ENCODE measurements around the gene E4F1. TPM values are rescaled to one million over a fixed set of nuclear protein-coding genes. Genes with fewer than 3 reads are reported as not detected.

The E4F1 gene
- total and polyA plus RNA-seq, 9 of the 15 experiments (the other 6 are each of a cell fraction or from before 2014, with no cell fraction given) = 0.48 to 94.9 (median 20.4) TPM

GRCh38 chr16:2214719-2214968, 8.7 kb upstream of the E4F1 start, which contains the start of gene PGP (continued):
- TF ChIP-seq, protein P1, sequence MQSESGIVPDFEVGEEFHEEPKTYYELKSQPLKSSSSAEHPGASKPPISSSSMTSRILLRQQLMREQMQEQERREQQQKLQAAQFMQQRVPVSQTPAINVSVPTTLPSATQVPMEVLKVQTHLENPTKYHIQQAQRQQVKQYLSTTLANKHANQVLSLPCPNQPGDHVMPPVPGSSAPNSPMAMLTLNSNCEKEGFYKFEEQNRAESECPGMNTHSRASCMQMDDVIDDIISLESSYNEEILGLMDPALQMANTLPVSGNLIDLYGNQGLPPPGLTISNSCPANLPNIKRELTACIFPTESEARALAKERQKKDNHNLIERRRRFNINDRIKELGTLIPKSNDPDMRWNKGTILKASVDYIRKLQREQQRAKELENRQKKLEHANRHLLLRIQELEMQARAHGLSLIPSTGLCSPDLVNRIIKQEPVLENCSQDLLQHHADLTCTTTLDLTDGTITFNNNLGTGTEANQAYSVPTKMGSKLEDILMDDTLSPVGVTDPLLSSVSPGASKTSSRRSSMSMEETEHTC (IDR thresholded peaks at IDR 0.05) = no peak
- TF ChIP-seq HMG20B (CRISPR knock-in tag; IDR thresholded peaks at IDR 0.05) (no peak), CBX5 (IDR thresholded peaks at IDR 0.05; ENCODE audit: borderline replicate concordance, low read depth) (no peak), ZNF512 (tag; IDR thresholded peaks at IDR 0.05) (no peak), CTBP1 (IDR thresholded peaks at IDR 0.05; ENCODE audit: borderline replicate concordance) (no peak), RBFOX2 (IDR thresholded peaks at IDR 0.05; ENCODE audit: low read depth, low read length) (no peak), NFE2L1 (tag; IDR thresholded peaks at IDR 0.05; ENCODE audit: borderline replicate concordance, low read depth) (no peak), CUX1 (CRISPR knock-in tag; IDR thresholded peaks at IDR 0.05) (peak; percentile 99; the same call in 1 of the 2 replicates), ZNF175 (CRISPR knock-in tag; IDR thresholded peaks at IDR 0.05; ENCODE audit: low read depth) (peak; percentile 99), LEF1 (IDR thresholded peaks at IDR 0.05) (no peak), SP2 (IDR thresholded peaks at IDR 0.05; ENCODE audit: extremely low read depth, low read depth, low read length, poor library complexity, severe bottlenecking) (peak; percentile 84), PHB2 (IDR thresholded peaks at IDR 0.05; ENCODE audit: low read depth) (no peak), NFYB (IDR thresholded peaks at IDR 0.05; ENCODE audit: extremely low read depth, insufficient read length) (peak; percentile 96)
- TF ChIP-seq, protein P2, sequence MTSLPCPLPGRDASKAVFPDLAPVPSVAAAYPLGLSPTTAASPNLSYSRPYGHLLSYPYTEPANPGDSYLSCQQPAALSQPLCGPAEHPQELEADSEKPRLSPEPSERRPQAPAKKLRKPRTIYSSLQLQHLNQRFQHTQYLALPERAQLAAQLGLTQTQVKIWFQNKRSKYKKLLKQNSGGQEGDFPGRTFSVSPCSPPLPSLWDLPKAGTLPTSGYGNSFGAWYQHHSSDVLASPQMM (CRISPR knock-in tag; IDR thresholded peaks at IDR 0.05) = no peak
- TF ChIP-seq, protein P3, sequence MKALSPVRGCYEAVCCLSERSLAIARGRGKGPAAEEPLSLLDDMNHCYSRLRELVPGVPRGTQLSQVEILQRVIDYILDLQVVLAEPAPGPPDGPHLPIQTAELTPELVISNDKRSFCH (CRISPR knock-in tag; IDR thresholded peaks at IDR 0.05) = no peak
- TF ChIP-seq, protein P3 (tag; IDR thresholded peaks at IDR 0.05) = no peak
- TF ChIP-seq, protein P4, sequence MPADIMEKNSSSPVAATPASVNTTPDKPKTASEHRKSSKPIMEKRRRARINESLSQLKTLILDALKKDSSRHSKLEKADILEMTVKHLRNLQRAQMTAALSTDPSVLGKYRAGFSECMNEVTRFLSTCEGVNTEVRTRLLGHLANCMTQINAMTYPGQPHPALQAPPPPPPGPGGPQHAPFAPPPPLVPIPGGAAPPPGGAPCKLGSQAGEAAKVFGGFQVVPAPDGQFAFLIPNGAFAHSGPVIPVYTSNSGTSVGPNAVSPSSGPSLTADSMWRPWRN (IDR thresholded peaks at IDR 0.05; ENCODE audit: low read depth) = no peak
- TF ChIP-seq, protein P5, sequence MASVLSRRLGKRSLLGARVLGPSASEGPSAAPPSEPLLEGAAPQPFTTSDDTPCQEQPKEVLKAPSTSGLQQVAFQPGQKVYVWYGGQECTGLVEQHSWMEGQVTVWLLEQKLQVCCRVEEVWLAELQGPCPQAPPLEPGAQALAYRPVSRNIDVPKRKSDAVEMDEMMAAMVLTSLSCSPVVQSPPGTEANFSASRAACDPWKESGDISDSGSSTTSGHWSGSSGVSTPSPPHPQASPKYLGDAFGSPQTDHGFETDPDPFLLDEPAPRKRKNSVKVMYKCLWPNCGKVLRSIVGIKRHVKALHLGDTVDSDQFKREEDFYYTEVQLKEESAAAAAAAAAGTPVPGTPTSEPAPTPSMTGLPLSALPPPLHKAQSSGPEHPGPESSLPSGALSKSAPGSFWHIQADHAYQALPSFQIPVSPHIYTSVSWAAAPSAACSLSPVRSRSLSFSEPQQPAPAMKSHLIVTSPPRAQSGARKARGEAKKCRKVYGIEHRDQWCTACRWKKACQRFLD (CRISPR knock-in tag; IDR thresholded peaks at IDR 0.05) = 0 out of 2 replicates have a peak, but pooled peaks have one; percentile 100

Data from K562 (cell line).